A549 treated with AZD9567 at 1 μM for 4 hours (cell line): Measurements from ENCODE around the gene CANX. TPM values are rescaled to one million over a fixed set of nuclear protein-coding genes. Genes with fewer than 3 reads are reported as not detected.

ENCODE experiments used
- total RNA-seq: library from RNA; stranded (reverse); fragments of 200-300 nt; extraction: Qiagen RNA extraction; gene quantifications from 5 replicates; pipeline ENCODE4 v1.2.3, GENCODE V29; 2022; ENCODE audit not compliant: insufficient read depth

Gene CANX
- 336 to 487 TPM (median 351 TPM) in 5 replicates for total RNA-seq

DNA sequence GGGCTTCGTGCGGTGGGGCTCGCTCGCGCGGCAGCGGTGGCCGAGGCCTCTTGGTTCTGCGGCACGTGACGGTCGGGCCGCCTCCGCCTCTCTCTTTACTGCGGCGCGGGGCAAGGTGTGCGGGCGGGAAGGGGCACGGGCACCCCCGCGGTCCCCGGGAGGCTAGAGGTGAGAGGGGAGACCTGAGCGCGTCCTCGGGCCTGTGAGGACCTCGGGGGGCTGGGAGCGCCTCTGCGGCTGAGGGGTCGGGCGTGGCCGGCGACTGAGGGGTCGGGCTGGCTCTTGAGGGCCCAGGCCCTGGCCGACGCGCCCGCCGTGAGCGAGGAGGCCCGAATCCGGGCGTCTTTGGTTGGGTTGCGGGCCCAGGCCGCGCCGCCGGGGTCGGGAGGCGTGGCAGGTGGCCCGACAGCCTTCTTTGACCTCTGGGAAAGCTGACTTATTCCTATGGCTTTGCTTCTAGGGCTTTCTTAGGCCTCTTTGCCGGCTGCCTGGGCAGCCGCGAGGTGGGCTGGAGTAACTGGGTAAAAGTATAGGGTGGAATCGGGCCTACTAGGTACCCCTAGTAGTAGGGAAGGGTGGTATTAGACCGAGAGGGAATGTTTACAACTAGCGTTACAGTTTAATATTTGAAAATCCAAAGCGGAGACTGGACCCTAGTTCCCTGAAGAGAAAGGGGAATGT is at the start of gene CANX:
TSS of gene CANX (plus strand) at position 33 of the 681 bp plus-strand sequence. CDS start 6,715 bp downstream, outside the sequence.

DNA sequence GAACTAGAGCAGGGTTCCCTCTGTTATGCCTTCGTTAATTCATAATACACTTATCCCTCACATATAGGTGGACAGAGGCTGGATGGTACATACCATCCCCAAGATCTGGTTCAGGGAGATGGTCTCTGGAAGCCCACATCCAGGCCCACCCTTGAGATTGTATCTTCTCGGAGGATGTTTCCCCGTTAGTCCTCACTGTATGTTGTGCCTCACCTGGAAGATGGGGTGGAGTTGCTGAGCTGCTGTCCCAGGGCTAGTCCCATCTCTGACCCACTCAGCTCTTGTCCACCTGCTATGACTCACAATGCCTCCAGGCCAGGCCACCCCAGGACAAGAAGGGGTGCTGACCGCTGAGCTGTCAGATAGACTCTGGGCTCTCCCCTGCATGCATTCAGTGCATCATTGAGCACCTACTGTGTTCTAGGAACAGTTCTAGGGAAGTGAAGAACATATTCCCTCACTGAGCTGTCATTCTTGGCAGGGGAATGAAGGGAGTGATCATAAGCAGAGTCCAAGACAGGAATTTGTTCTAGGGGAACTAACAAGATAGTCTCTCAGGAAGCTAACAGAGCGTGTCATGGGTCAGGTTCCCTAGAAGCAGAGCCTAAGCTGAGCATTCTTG is 17.9 kb upstream of the CANX start, which contains the start of gene CBY3:
TSS of gene CBY3 (minus strand) at position 255 of the 622 bp plus-strand sequence. CDS start at position 139, 116 bp downstream.

GRCh38 chr5:179732412-179732917 is 33.7 kb downstream of the CANX start, which contains the start of gene MAML1:
TSS of gene MAML1 (plus strand) at chr5:179732822. CDS start at chr5:179733113, 291 bp downstream.

Other genes starting within 250 kb of the CANX start
- gene RUFY1, start 148.4 kb upstream of the CANX start, total RNA-seq: 26.7 to 31.4 TPM (median 29.1 TPM) in 5 replicates
- gene HNRNPH1, start 75.3 kb upstream of the CANX start, total RNA-seq: 480 to 671 TPM (median 491 TPM) in 5 replicates
- not detected in 5 replicates for gene CBY3, start 17.9 kb upstream of the CANX start, total RNA-seq
- 17.6 to 41.2 TPM (median 20.7 TPM) in 5 replicates for gene MAML1, start 33.9 kb downstream of the CANX start, total RNA-seq
- 0.21 to 0.42 TPM (median 0.39 TPM) in 3 of 5 replicates, not detected in the others for gene LTC4S, start 95.0 kb downstream of the CANX start, total RNA-seq
- 175 to 217 TPM (median 208 TPM) in 5 replicates for gene MGAT4B, start 107.9 kb downstream of the CANX start, total RNA-seq
- gene SQSTM1, start 121.9 kb downstream of the CANX start, total RNA-seq: 877 to 1,506 TPM (median 1,009 TPM) in 5 replicates
- gene MRNIP, start 159.8 kb downstream of the CANX start, total RNA-seq: 14.6 to 27.9 TPM (median 26.5 TPM) in 5 replicates
- gene TBC1D9B, start 208.9 kb downstream of the CANX start, total RNA-seq: 57.2 to 66.3 TPM (median 66.0 TPM) in 5 replicates